ENCODE measurements around the gene ITGBL1. TPM values are rescaled to one million over a fixed set of nuclear protein-coding genes. Genes with fewer than 3 reads are reported as not detected.

ITGBL1 gene
- total and polyA plus RNA-seq, 2 experiments from 2014 or later = 0.29 TPM; not detected in 1

- Histone ChIP-seq H3K27me3 (ENCODE audit: insufficient read depth) (no peaks in the 10 kb centered on the region), H3K27ac (ENCODE audit: low read depth) (no peak overlapping the region), H3K79me2 (replicated peaks; ENCODE audit: insufficient read depth) (no peaks in the 10 kb centered on the region), H4K20me1 (replicated peaks; ENCODE audit: insufficient read depth) (no peaks in the 10 kb centered on the region), H3K9me2 (ENCODE audit: insufficient read depth) (no peaks in the 10 kb centered on the region; the same call in 1 of the 2 replicates), H3K4me3 (no peak overlapping the region), H3K4me2 (no peak overlapping the region), H3K36me3 (ENCODE audit: insufficient read depth) (no peaks in the 10 kb centered on the region), H2AFZ (no peak overlapping the region), H3K4me1 (ENCODE audit: insufficient read depth) (0 out of 2 replicates have a peak, but pooled peaks cover 1% of the 10 kb centered on the region), H3F3A (replicated peaks; ENCODE audit: low read depth) (no peaks in the 10 kb centered on the region)
- Mint-ChIP-seq H3K4me1 (peaks cover 6% of the 10 kb centered on the region), H3K27me3 (ENCODE audit: insufficient read depth, low read depth, poor library complexity) (no peaks in the 10 kb centered on the region), H3K27ac (no peak overlapping the region), H3K4me3 (no peak overlapping the region), H3K9me3 (no peaks in the 10 kb centered on the region), H3K36me3 (ENCODE audit: low read depth) (no peaks in the 10 kb centered on the region)
- DNase-seq (ENCODE audit: low spot score) (no peak), ATAC-seq (no peak)
- no peak for TF ChIP-seq REST (IDR thresholded peaks at IDR 0.05; ENCODE audit: unreplicated experiment)
- no peak for TF ChIP-seq POLR2AphosphoS5 (IDR thresholded peaks at IDR 0.05; ENCODE audit: low read depth)
- TF ChIP-seq ZNF462 (CRISPR knock-in tag; IDR thresholded peaks at IDR 0.05) = no peak
- no peak for TF ChIP-seq STAT1 (IDR thresholded peaks at IDR 0.05; ENCODE audit: unreplicated experiment)
- no peak for TF ChIP-seq ZNF114 (CRISPR knock-in tag; IDR thresholded peaks at IDR 0.05)
- TF ChIP-seq CTCF (conservative IDR thresholded peaks at IDR 0.05; ENCODE audit: low read depth in 2 of 2) = no peak
- TF ChIP-seq ZNF331 (CRISPR knock-in tag; IDR thresholded peaks at IDR 0.05; ENCODE audit: low read depth) = no peak
- TF ChIP-seq NANOG (IDR thresholded peaks at IDR 0.05; ENCODE audit: borderline replicate concordance) = no peak
- TF ChIP-seq EZH2phosphoT487 (IDR thresholded peaks at IDR 0.05; ENCODE audit: unreplicated experiment) = no peak
- no peak for TF ChIP-seq EZH2 (IDR thresholded peaks at IDR 0.05; ENCODE audit: low read depth, unreplicated experiment)
- TF ChIP-seq CREB1 (CRISPR knock-in tag; IDR thresholded peaks at IDR 0.05; ENCODE audit: low read depth) = no peak
- no peak for TF ChIP-seq JUNB (IDR thresholded peaks at IDR 0.05; ENCODE audit: unreplicated experiment)
- no peak for TF ChIP-seq ETS1 (IDR thresholded peaks at IDR 0.05)
Measured at GRCh38 chr13:101618440-101619187, 166.1 kb downstream of the ITGBL1 start.

All from GM23338 (cell line).